HepG2 (cell line): ENCODE results near the gene TMOD2. TPM values are rescaled to one million over a fixed set of nuclear protein-coding genes. Genes with fewer than 3 reads are reported as not detected.
A peak's percentile ranks its signal among the peaks of the same experiment; 100 is the strongest.

Experiments
- ATAC-seq: fragments of 200-7000 bp; cut with Tn5 transposase; 3 replicates; pipeline ENCODE4 v1.9.1; 2020; ENCODE audit warnings: mild to moderate bottlenecking, moderate library complexity
- BruUV-seq: library from RNA; stranded (reverse); fragments of 400-500 nt; replicated peaks from 2 replicates; lab custom pipeline; 2021; lab: Mats Ljungman, UMichigan
- CTCF ChIA-PET: fragments of 300-600 bp; formaldehyde crosslinking; extraction: SDS; loops from one replicate; lab custom pipeline; 2021; ENCODE audit warnings: low total read pairs, inconsistent platforms, low intra/inter-chr PET ratio; lab: Yijun Ruan, JAX
- POLR2A ChIA-PET: fragments of 350-600 bp; sonication (Branson Sonifier 250); formaldehyde crosslinking; loops from one replicate; lab custom pipeline; 2020; ENCODE audit warnings: antibody characterized with exemption, inconsistent platforms; lab: Yijun Ruan, JAX
- DNase-seq: peaks from one replicate; pipeline ENCODE4 v3.0.0-alpha.2; 2015; ENCODE audit warnings: low spot score
- FAIRE-seq: peaks from 3 replicates; lab custom pipeline; 2011; peaks lifted over from hg19 to GRCh38; lab: Jason Lieb, UNC
- H2AFZ ChIP-seq: one replicate; pipeline ENCODE4 v1.6.1; 2011; ENCODE audit warnings: low read length, inconsistent platforms
- H3K27ac ChIP-seq: fragments of 300-600 bp; 3 replicates; pipeline ENCODE4 v1.8.0; 2011; ENCODE audit warnings: mixed run types, mild to moderate bottlenecking, mixed read lengths, low read length, inconsistent platforms; ENCODE audit not compliant: insufficient read depth; ENCODE audit errors: extremely low read length
- H3K27me3 ChIP-seq, 2 experiments: fragments of 200-600 bp in 1 of 2; 2 replicates in 1 of 2; 3 replicates in 1 of 2; pipeline versions ENCODE4 v1.6.0 to v1.8.0; 2011; ENCODE audit warnings: low read length in 2 of 2, mild to moderate bottlenecking in 2 of 2, moderate library complexity in 2 of 2, inconsistent platforms in 1 of 2; ENCODE audit not compliant: insufficient read depth in 2 of 2, control insufficient read depth in 1 of 2
- H3K36me3 ChIP-seq, 2 experiments: fragments of 200-600 bp in 1 of 2; replicated peaks in 1 of 2; 2 replicates in 1 of 2; 3 replicates in 1 of 2; pipeline versions ENCODE4 v1.5.1 to v1.8.0; 2011; ENCODE audit warnings: low read length in 2 of 2, inconsistent platforms in 1 of 2; ENCODE audit not compliant: insufficient read depth in 2 of 2, control insufficient read depth in 1 of 2
- H3K4me1 ChIP-seq: 2 replicates; pipeline ENCODE4 v1.5.1; 2012; ENCODE audit warnings: low read length, inconsistent platforms; ENCODE audit not compliant: insufficient read depth
- H3K4me2 ChIP-seq: 2 replicates; pipeline ENCODE4 v1.6.0; 2011; ENCODE audit warnings: low read depth, low read length, inconsistent platforms
- H3K4me3 ChIP-seq, 3 experiments: fragments of 200-600 bp in 1 of 3; sonication (generic), shearing (Covaris generic) in 1 of 3; replicated peaks in 1 of 3; 2 replicates each; pipeline ENCODE4 v1.5.1; 2011 to 2016; ENCODE audit warnings: low read length in 3 of 3, inconsistent platforms in 2 of 3, low read depth in 2 of 3, mild to moderate bottlenecking in 2 of 3, control low read depth in 1 of 3, mixed read lengths in 1 of 3; ENCODE audit not compliant: insufficient read depth in 1 of 3
- H3K79me2 ChIP-seq: one replicate; pipeline ENCODE4 v1.6.1; 2011; ENCODE audit warnings: low read length, inconsistent platforms; ENCODE audit not compliant: insufficient read depth
- H3K9ac ChIP-seq: 2 replicates; pipeline ENCODE4 v1.6.0; 2011; ENCODE audit warnings: mild to moderate bottlenecking, low read depth, low read length, inconsistent platforms; ENCODE audit not compliant: insufficient read depth
- H3K9me3 ChIP-seq: 2 replicates; pipeline ENCODE4 v1.5.1; 2012; ENCODE audit warnings: mild to moderate bottlenecking, low read length
- H4K20me1 ChIP-seq: 2 replicates; pipeline ENCODE4 v1.6.0; 2011; ENCODE audit warnings: inconsistent platforms, mild to moderate bottlenecking, low read length, moderate library complexity; ENCODE audit not compliant: insufficient read depth
- DBP ChIP-seq: sonication (generic); formaldehyde crosslinking; IDR thresholded peaks from 2 replicates; pipeline ENCODE4 v1.4.0; 2020; ENCODE audit warnings: missing genetic modification reagents; ENCODE audit errors: not compliant biosample characterization
- ERF ChIP-seq: IDR thresholded peaks from 2 replicates; pipeline ENCODE4 v1.6.1; 2018; ENCODE audit warnings: missing biosample characterization, missing genetic modification reagents
- HINFP ChIP-seq: sonication (generic); formaldehyde crosslinking; IDR thresholded peaks from 2 replicates; pipeline ENCODE4 v1.4.0; 2020; ENCODE audit warnings: low read depth, mild to moderate bottlenecking, missing genetic modification reagents
- MTF1 ChIP-seq: sonication (generic); formaldehyde crosslinking; IDR thresholded peaks from 2 replicates; pipeline ENCODE4 v1.5.0; 2020; ENCODE audit warnings: missing genetic modification reagents
- PTBP1 ChIP-seq: fragments of 200-400 bp; formaldehyde crosslinking; IDR thresholded peaks from 2 replicates; pipeline ENCODE4 v1.6.1; 2018; ENCODE audit warnings: low read length, low read depth; ENCODE audit not compliant: poor library complexity, severe bottlenecking
- REPIN1 ChIP-seq: sonication (generic); formaldehyde crosslinking; IDR thresholded peaks from 2 replicates; pipeline ENCODE4 v1.8.0; 2022; ENCODE audit warnings: missing genetic modification reagents, low read depth, mild to moderate bottlenecking, borderline replicate concordance
- RFXAP ChIP-seq: sonication (generic); formaldehyde crosslinking; IDR thresholded peaks from 2 replicates; pipeline ENCODE4 v1.4.0; 2020; ENCODE audit warnings: missing genetic modification reagents, borderline replicate concordance
- ZBTB33 ChIP-seq: sonication (generic); formaldehyde crosslinking; IDR thresholded peaks from 2 replicates; pipeline ENCODE4 v1.4.0; 2020; ENCODE audit warnings: missing genetic modification reagents
- ZBTB7B ChIP-seq: sonication (generic); formaldehyde crosslinking; IDR thresholded peaks from 2 replicates; pipeline ENCODE4 v1.4.0; 2020; ENCODE audit warnings: missing genetic modification reagents
- ZFAT ChIP-seq: sonication (generic); formaldehyde crosslinking; conservative IDR thresholded peaks from 2 replicates; pipeline ENCODE4 v1.8.1; 2023; ENCODE audit warnings: missing genetic modification reagents, inconsistent platforms
- ZNF205 ChIP-seq: IDR thresholded peaks from 2 replicates; pipeline ENCODE4 v1.6.1; 2018; ENCODE audit warnings: missing biosample characterization, missing genetic modification reagents
- ZNF230 ChIP-seq: sonication (generic); formaldehyde crosslinking; IDR thresholded peaks from 2 replicates; pipeline ENCODE4 v1.4.0; 2020; ENCODE audit warnings: mild to moderate bottlenecking, missing genetic modification reagents
- ZNF597 ChIP-seq: sonication (generic); formaldehyde crosslinking; IDR thresholded peaks from 2 replicates; pipeline ENCODE4 v1.5.0; 2020; ENCODE audit warnings: missing genetic modification reagents
- ZNF639 ChIP-seq: conservative IDR thresholded peaks from 2 replicates; pipeline ENCODE4 v1.6.1; 2018; ENCODE audit warnings: missing genetic modification reagents
- ZNF747 ChIP-seq: sonication (generic); formaldehyde crosslinking; IDR thresholded peaks from 2 replicates; pipeline ENCODE4 v1.8.1; 2023; ENCODE audit warnings: missing genetic modification reagents, mild to moderate bottlenecking, borderline replicate concordance
- ZSCAN21 ChIP-seq: sonication (generic); formaldehyde crosslinking; IDR thresholded peaks from 2 replicates; pipeline ENCODE4 v1.8.0; 2022; ENCODE audit warnings: mild to moderate bottlenecking, missing genetic modification reagents, moderate library complexity, borderline replicate concordance
- WGBS: methylation state at CpG from one replicate; pipeline ENCODE4 v1.1.6; 2017; ENCODE audit warnings: low lambda C conversion rate; 5-methylcytosine and 5-hydroxymethylcytosine counted together
- in situ Hi-C: cut with HindIII; loops from 2 replicates; pipeline ENCODE4 v1.10.0; 2017; ENCODE audit warnings: low pct_unique_long_range_greater_than_20kb; ENCODE audit not compliant: extremely low pct_ligation_motif_present
- intact Hi-C: fragments of 100-400 bp; cut with micrococcal nuclease; formaldehyde crosslinking; loops from one replicate; pipeline ENCODE4 v1.10.0; 2022; ENCODE audit not compliant: unreplicated experiment
- polyA plus RNA-seq, 8 experiments: library from polyadenylated mRNA; depleted of rRNA in 3 of 8; stranded (reverse) in 7 of 8; unstranded in 1 of 8; fragments of >200 nt; fragmentation: Illumina TruSeq in 4 of 8; extraction: Trizol in 4 of 8; gene quantifications; 2 replicates each; pipeline versions ENCODE4 v1.2.1 to v1.2.3, GENCODE V29; 2011 to 2016; ENCODE audit warnings: low read depth in 4 of 8, missing spikeins in 1 of 8, mixed read lengths in 1 of 8; ENCODE audit not compliant: insufficient read depth in 1 of 8
- total RNA-seq, 5 experiments: library from RNA; depleted of rRNA; stranded (reverse); fragments of >200 nt; fragmentation: Illumina TruSeq; extraction: Trizol; gene quantifications; 2 replicates each; pipeline ENCODE4 v1.2.3, GENCODE V29; 2016; ENCODE audit warnings: low read depth in 1 of 5

Gene TMOD2
- total and polyA plus RNA-seq, 2 of the 13 experiments (the other 11 are each of a cell fraction or from before 2014, with no cell fraction given): 0.01 to 0.02 TPM

- no peak for TF ChIP-seq ZBTB33
- TF ChIP-seq PTBP1: no peak
- no peak for TF ChIP-seq ZBTB7B (CRISPR knock-in tag)
- no peak for TF ChIP-seq ZNF230 (CRISPR knock-in tag)
- no peak for TF ChIP-seq ZSCAN21 (CRISPR knock-in tag)
- TF ChIP-seq ERF (CRISPR knock-in tag): no peak
- TF ChIP-seq HINFP: no peak
These were observed 74.3 kb downstream of the TMOD2 start (continued) for GRCh38 chr15:51825698-51826097.

GRCh38 chr15:51828621-51829375 lies 77.4 kb downstream of the TMOD2 start:
- peak overlapping the region; percentile 83 to 92 (median 84); a peak in 4 of 6 replicates for H3K4me3 ChIP-seq
- no peaks in the 10 kb centered on the region for H3K27me3 ChIP-seq
- H3K4me1 ChIP-seq: peaks cover 41% of the 10 kb centered on the region
- DNase-seq (no peak), ATAC-seq (no peak), FAIRE-seq (no peak)
- BruUV-seq: no TSS peak
- ChIA-PET CTCF (no interaction called here), POLR2A (interaction anchor here (0.7 to 1.4 kb wide), 4 partner anchors 9 to 178 kb away, joined by 3 to 5 read pairs (median 3); no protein-coding TSS in a partner anchor)
- peaks cover 37% of the 10 kb centered on the region for H3K79me2 ChIP-seq
- H3K27ac ChIP-seq: no peak overlapping the region
- 27% methylated on average over 9 of the region's 9 CpGs for WGBS
- intact Hi-C loops (no loop called here), in situ Hi-C loops (no loop called here)
- H3K9me3 ChIP-seq: no peaks in the 10 kb centered on the region
- H3K4me2 ChIP-seq: peak overlapping the region; percentile 76
- H4K20me1 ChIP-seq: peaks cover 12% of the 10 kb centered on the region
- H3K9ac ChIP-seq: no peak overlapping the region
- H3K36me3 ChIP-seq: no peaks in the 10 kb centered on the region; a peak in 1 of 5 replicates
- H2AFZ ChIP-seq: peak overlapping the region; percentile 64
- TF ChIP-seq REPIN1 (CRISPR knock-in tag) (no peak), DBP (no peak), MTF1 (CRISPR knock-in tag) (no peak), ZNF747 (CRISPR knock-in tag) (no peak), ZFAT (CRISPR knock-in tag) (no peak), ZNF639 (CRISPR knock-in tag) (no peak), ZNF597 (CRISPR knock-in tag) (no peak), ZNF205 (CRISPR knock-in tag) (no peak), RFXAP (no peak)
